NT2/D1 (cell line): ENCODE results near the gene OR52A5.

Source experiments
- SUZ12 ChIP-seq: IDR thresholded peaks from 2 replicates; pipeline ENCODE4 v1.6.1; 2011; ENCODE audit not compliant: insufficient read length, insufficient read depth; ENCODE audit errors: extremely low read depth
- YY1 ChIP-seq: IDR thresholded peaks from 2 replicates; pipeline ENCODE4 v1.6.1; 2011; ENCODE audit not compliant: insufficient read length, insufficient read depth
- ZNF274 ChIP-seq: IDR thresholded peaks from 2 replicates; pipeline ENCODE4 v1.6.1; 2011; ENCODE audit warnings: mild to moderate bottlenecking, low read depth, low read length

DNA sequence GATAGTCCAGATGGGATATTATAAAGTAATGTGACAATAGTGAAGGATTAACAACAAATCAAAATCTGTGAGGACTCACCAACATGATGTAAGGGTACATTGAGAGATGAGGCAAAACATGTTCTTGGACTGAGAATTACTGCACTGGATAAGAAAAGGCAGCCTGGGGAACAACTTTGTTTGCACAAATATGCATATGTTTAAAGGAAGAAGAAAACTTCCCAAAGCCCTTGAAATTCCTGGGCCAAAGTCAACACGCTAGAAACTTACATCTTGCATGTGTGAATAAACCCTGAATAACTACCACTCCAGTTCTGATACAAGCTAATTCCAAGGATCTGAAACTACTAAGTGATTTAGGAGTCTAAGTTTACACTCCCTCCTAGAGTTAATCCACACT is 1.1 kb downstream of the OR52A5 start:
- TF ChIP-seq ZNF274 (no peak), YY1 (no peak), SUZ12 (no peak)
